GM18499 (cell line): ENCODE measurements around the gene SCNN1G.
A peak's percentile ranks its signal among the peaks of the same experiment; 100 is the strongest.
"Not testable (repeated sequence)": the region's sequence is repeated elsewhere in the genome, so short reads cannot be mapped to it uniquely, and the experiment has no call there.

Source experiments
- ATAC-seq: cut with Tn5 transposase; IDR thresholded peaks from one replicate; pipeline ENCODE4 v1.9.1; 2021; ENCODE audit warnings: moderate number of reproducible peaks; ENCODE audit not compliant: insufficient read depth, unreplicated experiment

Gene SCNN1G, protein sequence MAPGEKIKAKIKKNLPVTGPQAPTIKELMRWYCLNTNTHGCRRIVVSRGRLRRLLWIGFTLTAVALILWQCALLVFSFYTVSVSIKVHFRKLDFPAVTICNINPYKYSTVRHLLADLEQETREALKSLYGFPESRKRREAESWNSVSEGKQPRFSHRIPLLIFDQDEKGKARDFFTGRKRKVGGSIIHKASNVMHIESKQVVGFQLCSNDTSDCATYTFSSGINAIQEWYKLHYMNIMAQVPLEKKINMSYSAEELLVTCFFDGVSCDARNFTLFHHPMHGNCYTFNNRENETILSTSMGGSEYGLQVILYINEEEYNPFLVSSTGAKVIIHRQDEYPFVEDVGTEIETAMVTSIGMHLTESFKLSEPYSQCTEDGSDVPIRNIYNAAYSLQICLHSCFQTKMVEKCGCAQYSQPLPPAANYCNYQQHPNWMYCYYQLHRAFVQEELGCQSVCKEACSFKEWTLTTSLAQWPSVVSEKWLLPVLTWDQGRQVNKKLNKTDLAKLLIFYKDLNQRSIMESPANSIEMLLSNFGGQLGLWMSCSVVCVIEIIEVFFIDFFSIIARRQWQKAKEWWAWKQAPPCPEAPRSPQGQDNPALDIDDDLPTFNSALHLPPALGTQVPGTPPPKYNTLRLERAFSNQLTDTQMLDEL

DNA sequence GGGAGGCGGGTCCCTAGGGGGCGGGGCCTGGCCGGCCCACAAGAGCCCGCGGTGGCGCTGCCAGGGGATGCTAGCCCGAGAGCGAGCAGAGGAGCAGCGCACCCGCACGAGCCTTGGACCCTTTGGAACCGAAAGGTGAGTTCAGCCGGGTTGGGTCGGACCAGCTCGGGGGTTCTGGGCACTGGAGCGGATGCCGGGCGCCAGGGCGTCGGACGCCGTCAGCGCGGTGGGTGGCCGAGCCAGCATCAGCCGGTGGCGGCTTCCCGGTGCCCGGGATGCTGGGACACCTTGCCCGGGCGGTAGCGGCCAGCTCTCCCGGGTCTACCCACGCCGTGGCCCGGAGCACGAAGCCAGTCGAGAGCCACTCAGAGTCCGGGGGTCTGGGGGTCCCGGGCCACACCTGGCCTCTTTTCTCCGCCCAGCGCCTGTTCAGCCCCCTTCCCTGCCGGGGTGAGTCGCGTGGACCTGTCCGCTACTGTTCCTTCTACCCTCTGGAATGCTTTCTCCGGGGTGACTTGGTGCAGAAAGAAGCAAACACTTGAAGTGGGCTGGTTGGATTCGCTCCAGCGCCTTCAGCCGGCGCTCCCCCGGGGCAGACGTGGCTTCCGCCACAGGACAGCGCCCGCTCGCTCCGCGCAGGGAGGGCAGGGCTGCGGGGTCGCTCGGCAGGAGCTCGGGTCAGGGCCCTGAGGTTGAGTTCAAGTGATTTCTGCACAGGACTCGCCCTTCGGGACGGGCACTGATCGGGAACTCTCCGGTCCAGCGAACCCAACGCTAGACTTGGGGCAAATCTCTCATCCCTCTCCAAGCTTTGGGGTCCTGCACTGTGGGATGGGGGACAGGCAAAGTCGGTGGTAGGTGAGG is at the start of gene SCNN1G:
Gene SCNN1G (plus strand): TSS at position 67 of the 864 bp plus-strand sequence. CDS start 3,527 bp downstream, outside the sequence.
- no peak for ATAC-seq

DNA sequence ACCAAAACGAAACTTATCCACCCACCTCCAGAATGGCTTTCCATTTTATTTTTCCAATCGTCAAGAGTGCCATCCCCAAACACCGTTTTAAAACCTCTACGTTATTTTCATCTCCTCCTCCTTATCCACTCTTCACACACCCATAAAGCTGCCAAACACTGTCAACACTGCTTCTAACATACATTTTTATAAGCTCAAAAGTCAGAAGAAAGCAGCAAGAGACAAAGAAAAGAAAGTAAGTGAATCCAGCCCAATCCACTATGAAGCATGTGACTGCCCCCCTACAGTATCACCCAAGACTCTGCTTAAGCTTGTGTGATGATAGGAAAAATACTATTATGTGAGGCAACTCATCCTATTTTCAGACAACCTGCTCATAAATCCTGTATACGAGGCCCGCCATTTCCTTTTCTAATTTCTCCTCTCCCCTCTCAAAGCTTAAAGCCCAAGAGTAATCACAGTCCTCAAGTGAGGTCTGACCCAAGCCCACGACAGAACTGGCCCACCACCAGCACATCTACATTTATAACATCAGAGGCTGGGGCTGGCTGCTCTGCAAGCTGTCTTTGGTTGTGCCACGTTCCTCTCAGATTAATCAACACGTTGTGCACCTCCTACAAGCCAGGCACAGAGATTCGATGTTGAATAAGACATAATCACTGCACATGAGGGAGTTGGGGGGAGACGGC is 49.6 kb upstream of the SCNN1G start:
- no peak for ATAC-seq

DNA sequence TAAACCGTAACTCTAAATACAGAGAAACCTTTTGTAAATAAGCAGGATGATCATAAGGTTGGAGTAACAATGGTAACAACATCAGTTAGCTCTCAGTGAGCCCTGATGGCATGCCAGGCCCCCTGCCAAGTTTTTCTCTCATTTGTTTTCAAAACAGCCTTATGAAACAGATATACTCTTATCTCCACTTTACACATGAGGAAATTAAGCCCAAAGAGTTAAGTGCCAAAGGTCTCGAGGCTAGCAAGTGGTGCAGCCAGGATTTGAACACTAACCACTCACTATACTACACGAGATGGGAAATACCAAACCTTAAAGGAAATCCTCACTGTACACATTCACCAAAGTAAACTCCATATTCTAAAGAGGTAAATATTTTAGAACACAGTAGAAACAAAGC is 48.3 kb upstream of the SCNN1G start:
- no peak for ATAC-seq

DNA sequence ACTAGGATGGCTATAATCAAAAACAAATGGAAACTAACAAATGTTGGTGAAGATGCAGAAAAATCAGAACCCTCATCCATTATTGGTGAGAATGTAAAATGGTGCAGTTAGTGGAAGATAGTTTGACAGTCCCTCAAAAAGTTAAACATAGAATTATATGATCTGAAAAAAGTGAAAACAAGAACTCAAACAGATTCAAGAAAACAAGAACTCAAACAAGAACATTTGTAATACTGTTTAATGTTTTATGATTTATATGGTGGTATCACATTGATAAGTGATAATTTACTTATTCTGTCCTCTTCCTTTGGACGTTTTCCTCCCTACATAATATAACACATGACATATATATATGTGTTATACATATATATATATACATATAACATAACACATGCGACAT is 45.3 kb upstream of the SCNN1G start:
- ATAC-seq: no peak

DNA sequence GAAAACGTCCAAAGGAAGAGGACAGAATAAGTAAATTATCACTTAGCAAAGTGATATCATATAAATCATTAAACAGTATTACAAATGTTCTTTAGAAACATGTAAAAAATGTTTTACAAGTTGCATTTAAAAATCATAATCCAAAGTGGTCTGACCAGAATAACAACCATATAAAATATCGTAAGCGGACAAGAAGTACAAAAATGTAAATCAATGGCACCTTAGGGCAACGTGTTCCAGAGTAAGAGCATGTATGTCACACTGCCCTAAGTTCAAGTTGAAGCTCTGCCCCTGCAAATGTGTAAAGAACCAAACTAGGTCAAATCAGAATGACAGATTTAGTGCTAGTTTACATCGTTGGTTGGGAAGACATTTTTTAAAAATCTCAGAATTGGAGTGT is 44.7 kb upstream of the SCNN1G start:
- no peak for ATAC-seq

DNA sequence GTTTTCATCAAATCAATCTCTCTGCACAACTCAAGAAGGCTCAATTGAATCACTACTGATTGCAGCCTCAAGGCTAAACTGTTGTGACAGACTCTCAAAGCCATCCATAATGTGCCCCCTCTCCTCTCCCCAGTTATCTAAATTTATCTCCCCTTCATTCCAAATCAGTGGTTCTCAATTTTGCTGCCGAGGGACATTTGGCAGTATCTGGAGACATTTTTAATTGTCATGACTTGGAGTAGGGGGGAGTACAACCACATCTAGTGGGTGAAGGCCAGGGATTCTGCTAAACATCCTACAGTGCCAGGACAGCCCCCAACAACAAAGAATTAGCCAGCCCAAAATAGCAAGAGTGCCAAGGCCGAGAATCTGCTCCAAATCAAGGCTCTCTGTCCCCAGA is 42.4 kb upstream of the SCNN1G start:
- no peak for ATAC-seq

DNA sequence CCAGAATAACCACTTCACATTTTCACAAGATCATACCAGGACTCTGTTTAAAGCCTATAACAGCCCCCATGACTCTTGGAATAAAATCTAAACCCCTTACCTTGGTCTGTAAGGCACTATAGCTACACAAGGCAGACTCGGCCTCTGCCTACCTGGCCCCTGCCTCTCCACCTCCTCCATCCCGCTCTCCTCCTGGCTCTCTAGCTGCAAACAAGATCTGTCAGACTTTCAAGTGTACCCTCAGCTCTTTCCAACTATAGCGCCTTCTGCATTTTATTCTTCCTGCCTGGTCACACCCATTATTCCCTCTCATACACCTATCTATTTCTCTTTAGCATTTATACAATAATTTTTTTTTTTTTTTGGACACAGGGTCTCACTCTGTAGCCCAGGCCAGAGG is 41.5 kb upstream of the SCNN1G start:
- ATAC-seq: no peak

DNA sequence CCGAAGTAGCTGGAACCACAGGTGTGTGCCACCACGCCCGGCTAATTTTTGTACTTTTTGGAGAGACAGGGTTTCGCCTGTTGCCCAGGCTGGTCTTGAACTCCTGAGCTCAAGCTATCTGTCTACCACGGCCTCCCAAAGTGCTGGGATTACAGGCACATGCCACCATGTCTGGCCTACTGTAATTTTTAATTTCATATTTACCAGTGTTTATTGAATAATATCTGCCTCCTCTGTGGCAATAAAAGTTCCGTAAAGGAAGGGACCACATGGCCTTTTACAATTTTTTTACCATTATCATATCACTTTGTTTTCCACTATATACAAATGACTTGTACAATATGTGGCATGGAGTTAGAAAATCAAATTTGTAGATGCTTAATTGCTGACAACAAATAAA is 41.0 kb upstream of the SCNN1G start:
- ATAC-seq: no peak

DNA sequence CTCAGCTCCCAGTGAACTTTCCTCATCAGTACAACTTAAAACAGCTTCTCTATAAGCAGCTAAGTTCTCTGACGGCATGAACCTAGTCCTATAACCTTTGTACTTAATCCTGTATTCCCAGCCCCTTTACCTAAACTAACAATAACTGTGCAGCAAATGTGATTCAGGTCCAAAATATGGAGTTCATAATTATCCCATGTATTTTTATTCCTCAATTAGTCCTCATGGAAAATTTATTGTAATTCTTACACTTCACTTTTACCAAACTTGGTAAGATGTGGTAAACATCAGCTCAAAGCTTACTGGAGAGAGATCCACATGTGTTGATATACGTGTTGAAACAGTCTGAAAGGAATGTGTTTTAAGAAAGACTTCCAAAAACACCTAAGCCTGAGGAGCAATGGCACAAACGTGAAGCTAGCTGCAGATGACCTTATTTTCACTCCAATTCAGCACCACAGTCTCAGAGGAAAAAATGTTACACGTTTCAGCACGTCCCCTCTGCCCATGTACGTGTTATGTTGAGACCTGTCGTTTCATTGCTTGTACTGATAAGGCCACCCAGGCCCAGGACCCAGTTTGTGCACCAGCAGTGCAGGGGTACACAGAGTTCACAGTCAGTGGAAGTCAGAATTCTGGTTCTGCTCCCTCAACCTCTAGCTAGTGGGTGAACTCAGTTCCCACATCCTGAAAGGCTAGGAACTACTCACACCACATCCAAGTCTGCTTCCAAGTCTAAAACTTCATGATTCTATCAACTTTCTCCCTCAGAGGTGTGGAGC is 40.4 kb upstream of the SCNN1G start:
- ATAC-seq: no peak

DNA sequence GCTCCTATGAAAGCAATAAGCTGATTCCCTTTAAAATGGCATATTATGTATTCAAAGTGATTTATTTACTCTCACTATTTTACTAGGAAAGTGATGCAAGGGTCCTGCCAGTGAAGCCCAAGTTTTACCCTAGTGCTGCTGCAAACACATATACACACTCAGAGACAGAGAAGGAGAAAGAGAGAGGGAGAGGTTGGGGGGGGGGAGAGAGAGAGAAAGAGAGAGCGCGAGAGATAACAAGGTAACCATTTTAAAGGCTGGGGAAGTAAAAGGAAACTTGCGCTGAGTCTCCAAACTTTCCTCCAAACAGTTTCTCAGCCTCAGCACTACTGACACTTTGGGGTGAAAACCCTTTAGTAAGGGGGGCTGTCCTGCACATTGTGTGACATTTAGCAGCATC is 39.2 kb upstream of the SCNN1G start:
- ATAC-seq: no peak

DNA sequence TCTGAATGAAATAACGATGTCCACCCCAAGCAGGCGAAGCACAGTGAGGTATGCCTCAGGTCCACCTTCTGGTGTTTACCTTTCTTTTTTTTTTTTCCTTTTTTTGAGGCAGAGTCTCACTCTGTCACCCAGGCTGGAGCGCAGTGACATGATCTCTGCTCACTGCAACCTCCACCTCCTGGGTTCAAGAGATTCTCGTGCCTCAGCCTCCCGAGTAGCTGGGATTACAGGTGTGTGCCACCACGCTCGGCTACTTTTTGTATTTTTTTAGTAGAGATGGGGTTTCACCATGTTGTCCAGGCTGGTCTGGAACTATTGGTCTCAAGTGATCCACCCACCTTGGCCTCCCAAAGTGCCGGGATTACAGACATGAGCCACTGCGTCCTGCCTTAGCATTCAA is 38.2 kb upstream of the SCNN1G start:
- ATAC-seq: not testable (repeated sequence)

DNA sequence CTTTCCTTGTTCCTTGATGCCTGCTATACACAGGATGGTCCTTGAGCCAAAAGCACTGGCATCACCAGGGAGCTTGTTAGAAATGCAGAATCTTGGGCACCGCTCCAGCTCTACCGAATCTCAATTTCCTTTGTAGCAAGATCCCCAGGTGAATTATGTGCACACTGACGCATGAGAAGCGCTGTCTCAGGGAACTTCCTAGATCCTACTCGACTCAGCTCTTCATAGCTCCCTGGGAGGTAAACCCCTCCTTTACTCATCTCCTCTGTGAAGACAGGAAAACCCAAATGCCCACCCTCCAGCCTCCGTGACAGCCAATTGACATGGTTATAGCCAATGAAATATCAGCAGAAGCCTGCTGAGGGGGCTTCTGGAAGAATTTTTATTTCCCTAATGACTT is 37.4 kb upstream of the SCNN1G start:
- no peak for ATAC-seq

DNA sequence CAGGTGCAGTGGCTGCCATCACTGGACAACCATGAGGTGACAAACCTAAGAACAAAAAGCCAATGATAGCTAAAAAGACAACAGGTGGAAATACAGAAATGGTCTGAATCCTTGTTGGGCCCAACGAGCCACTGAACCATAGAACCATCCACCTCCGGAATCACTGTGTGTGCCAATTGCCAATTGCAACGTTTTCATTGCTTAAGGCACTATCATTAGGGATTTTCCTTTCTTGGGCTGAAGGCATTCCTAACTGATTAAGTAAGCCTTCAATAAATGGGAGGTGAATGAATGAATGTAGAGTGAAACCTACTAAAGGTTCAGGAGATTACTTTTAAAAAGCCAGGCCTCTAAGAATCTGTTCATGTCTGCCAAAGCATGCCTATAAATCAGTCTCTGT is 36.9 kb upstream of the SCNN1G start:
- ATAC-seq: no peak

DNA sequence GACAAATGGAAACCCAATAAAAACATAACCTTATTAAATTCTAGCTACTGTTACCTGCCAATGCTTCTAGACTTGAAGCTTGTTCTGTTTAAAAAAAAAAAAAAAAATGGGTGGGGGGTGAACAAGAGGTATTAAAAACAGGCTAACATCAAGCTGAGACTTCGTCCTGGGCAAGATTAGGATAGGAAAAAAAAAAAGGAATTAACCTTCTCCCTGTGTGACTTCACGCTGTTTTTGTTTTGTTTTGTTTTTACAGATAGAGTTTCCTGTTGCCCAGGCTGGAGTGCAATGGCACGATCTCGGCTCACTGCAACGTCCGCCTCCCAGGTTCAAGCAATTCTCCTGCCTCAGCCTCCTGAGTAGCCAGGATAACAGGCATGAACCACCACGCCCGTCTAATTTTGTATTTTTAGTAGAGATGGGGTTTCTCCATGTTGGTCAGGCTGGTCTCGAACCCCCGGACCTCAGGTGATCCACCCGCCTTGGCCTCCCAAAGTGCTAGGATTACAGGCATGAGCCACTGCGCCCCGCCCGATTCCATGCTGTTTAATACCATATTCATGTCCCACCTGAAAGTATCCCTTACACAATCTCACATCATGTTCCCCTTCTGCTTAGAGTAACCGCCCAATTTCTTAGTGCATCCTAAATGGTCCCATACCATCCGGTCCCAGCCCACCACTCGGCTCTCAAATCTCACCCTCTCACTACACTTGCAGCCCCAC is 35.5 kb upstream of the SCNN1G start:
- ATAC-seq: no peak

DNA sequence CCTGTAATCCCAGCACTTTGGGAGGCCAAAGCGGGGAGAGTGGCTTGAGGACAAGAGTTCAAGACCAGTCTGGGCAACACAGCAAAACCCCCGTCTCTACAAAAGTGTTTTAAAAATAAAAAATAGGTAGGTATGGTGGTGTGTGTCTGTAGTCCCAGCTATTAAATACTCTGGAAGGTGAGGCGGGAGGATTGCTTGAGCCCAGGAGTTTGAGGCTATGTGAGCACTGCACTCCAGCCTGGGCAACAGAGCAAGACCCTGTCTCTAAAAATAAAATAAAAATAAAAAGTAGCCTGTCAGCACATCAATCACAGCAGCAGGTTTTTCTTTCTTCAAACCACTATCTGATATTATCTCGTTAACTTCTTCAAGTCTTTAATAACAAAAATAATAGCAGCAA is 34.9 kb upstream of the SCNN1G start:
- ATAC-seq: no peak

DNA sequence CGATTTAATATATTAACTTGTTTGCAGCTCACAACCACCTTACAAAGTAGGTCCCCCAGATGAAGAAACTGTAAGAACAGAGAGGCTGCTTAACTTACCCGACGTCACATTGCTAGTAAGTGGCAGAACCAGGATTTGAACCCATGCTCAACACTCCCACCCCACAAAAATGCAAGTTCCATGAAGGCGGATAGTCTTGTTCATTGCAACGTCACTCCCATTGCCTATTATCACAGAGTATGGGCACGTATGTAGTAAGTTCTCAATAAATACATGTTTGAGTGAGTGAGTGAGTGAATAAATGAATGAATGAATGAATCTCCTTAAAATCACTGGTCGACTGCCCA is 34.4 kb upstream of the SCNN1G start:
- no peak for ATAC-seq

DNA sequence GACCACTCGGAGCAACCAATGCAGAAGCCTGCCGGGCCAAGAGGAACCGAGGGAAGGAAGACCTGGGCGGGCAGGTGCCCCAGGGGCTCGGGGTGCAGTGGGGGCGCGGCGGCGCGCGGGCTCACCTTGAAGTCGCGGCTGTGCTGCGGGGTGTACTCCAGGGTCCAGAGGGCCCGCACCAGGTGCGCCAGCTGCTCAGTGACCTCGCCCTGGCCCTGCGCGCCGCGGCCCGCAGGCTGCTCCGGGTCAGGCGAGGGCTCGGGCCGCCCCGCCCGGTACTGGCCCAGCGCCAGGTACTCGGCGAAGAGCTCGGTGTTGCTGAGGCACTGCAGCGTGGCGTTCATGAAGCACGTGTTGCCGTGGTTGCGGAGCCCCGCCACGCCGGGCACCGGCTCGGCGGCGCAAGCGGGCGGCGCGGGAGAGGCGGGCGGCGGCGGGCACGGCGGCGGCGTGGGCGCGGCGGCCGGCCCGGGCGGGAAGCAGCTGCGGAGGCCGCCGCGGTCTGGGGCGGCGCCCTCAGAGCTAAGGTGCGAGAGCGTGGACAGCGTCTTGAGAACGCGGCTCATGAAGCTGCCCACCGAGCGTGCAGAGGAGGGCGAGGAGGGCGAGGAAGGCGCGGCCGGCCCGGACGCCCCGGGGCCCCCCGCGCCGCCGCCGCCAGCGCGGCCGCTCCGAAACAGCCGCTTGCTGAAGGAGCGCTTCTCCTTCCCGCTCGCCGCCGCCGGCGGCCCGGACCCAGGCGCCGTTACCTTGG is 33.9 kb upstream of the SCNN1G start:
- ATAC-seq: peak; percentile 16

DNA sequence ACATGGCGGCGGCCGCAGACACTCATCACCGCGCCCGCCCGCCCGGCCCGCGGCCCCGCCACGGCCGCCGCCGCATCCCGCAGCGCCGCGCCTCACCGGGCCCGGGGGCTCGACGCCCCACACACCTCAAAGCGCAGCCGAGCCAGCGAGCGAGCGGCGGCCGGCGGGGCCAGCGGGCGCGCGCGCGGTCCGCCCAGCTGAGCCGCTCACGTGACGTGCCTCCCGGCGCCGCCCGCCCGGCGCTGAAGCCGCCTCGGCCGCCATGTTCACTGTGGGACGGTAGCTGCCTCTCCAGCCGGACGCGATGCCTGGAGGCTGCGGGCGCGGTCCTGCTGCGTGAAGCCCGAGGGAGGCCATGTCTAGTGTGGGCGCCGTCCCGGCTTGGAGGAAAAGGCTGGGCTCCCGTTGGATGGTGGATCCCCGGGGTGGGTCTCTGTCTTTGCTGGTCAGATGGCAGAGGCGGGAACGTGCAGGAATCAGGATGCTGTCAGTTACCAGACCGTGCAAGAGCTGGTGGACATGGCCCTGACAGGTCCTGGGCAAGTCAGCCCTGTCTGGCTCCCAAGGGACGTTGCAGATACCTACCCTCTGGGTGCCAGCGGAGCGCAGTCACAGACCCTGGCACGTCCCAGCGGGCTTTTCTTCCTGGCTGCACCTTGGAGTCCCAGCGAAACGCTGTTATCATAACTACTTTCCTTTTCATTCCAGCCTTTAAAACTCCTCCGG is 33.1 kb upstream of the SCNN1G start, which contains the start of gene USP31:
Gene USP31 (minus strand): TSS at position 186 of the 726 bp plus-strand sequence. CDS start 182 bp downstream, at position 4.
- ATAC-seq: peak; percentile 91
